K562 (cell line): ENCODE data around the gene NPAS1. TPM values are rescaled to one million over a fixed set of nuclear protein-coding genes. Genes with fewer than 3 reads are reported as not detected.

Source experiments
- GABPA ChIP-seq: fragments of 200-800 bp; sonication (Bioruptor generic); conservative IDR thresholded peaks from 2 replicates; pipeline ENCODE4 v1.6.1; 2016; ENCODE audit warnings: low read depth, missing genetic modification characterization, missing compliant biosample characterization
- HDAC2 ChIP-seq: fragments of 450-650 bp; IDR thresholded peaks from 2 replicates; pipeline ENCODE4 v1.6.1; 2016; ENCODE audit warnings: mild to moderate bottlenecking
- ID3 ChIP-seq, 2 experiments: fragments of 250-450 bp in 1 of 2; fragments of 450-650 bp in 1 of 2; sonication (Bioruptor Pico) in 1 of 2; IDR thresholded peaks; 2 replicates each; pipeline versions ENCODE4 v1.6.1 to v1.8.0; 2016 to 2021; ENCODE audit warnings: mild to moderate bottlenecking in 2 of 2, moderate library complexity in 2 of 2, missing compliant biosample characterization in 1 of 2, missing genetic modification characterization in 1 of 2
- MYNN ChIP-seq, 2 experiments: sonication (generic); formaldehyde crosslinking in 1 of 2; IDR thresholded peaks; 2 replicates each; pipeline versions ENCODE4 v1.5.0 to v1.6.1; 2016 to 2020; ENCODE audit warnings: antibody characterized with exemption in 1 of 2, missing genetic modification reagents in 1 of 2
- NONO ChIP-seq, 2 experiments: fragments of 200-400 bp in 1 of 2; fragments of 450-650 bp in 1 of 2; formaldehyde crosslinking in 1 of 2; IDR thresholded peaks; 2 replicates each; pipeline ENCODE4 v1.6.1; 2017; ENCODE audit warnings: low read depth in 2 of 2, mild to moderate bottlenecking in 2 of 2, moderate library complexity in 2 of 2, low read length in 1 of 2
- REST ChIP-seq, 2 experiments: fragments of 450-650 bp; formaldehyde crosslinking in 1 of 2; IDR thresholded peaks; 2 replicates each; pipeline versions ENCODE4 v1.4.0 to v1.6.1; 2014 to 2020; ENCODE audit warnings: mild to moderate bottlenecking in 2 of 2, borderline replicate concordance in 1 of 2, low read depth in 1 of 2
- STAG1 ChIP-seq: sonication (generic); formaldehyde crosslinking; IDR thresholded peaks from 2 replicates; pipeline ENCODE4 v1.5.0; 2020; ENCODE audit warnings: missing genetic modification reagents, borderline replicate concordance
- TEAD2 ChIP-seq: fragments of 450-650 bp; IDR thresholded peaks from 2 replicates; pipeline ENCODE4 v1.6.1; 2016; ENCODE audit warnings: missing genetic modification characterization, control low read depth, missing compliant biosample characterization
- UBTF ChIP-seq, 2 experiments: IDR thresholded peaks; 2 replicates each; pipeline ENCODE4 v1.6.1; 2012; ENCODE audit warnings: improper control_type of control experiment in 2 of 2, low read depth in 2 of 2, low read length in 2 of 2, borderline replicate concordance in 1 of 2
- ZFP91 ChIP-seq: sonication (generic); formaldehyde crosslinking; IDR thresholded peaks from 2 replicates; pipeline ENCODE4 v1.8.0; 2022; ENCODE audit warnings: mild to moderate bottlenecking, missing genetic modification reagents
- ZNF316 ChIP-seq: fragments of 450-650 bp; IDR thresholded peaks from 2 replicates; pipeline ENCODE4 v1.6.1; 2016
- ZSCAN29 ChIP-seq: fragments of 450-650 bp; IDR thresholded peaks from 2 replicates; pipeline ENCODE4 v1.6.1; 2017
- polyA plus RNA-seq, 8 experiments: library from polyadenylated mRNA; depleted of rRNA in 4 of 8; stranded (reverse) in 5 of 8; unstranded in 3 of 8; fragments of >200 nt; fragmentation: Nextera tagmentation in 2 of 8; fragmentation: Illumina TruSeq in 1 of 8; extraction: Ambion mirVana in 2 of 8; extraction: Trizol in 1 of 8; gene quantifications; 2 replicates each; pipeline versions ENCODE4 v1.2.1 to v1.2.3, GENCODE V29; 2011 to 2014; ENCODE audit warnings: inconsistent platforms in 1 of 8, missing spikeins in 1 of 8
- total RNA-seq, 7 experiments: library from RNA; depleted of rRNA in 6 of 7; stranded (reverse); fragments of >200 nt in 6 of 7; fragmentation: Illumina TruSeq in 2 of 7; extraction: Trizol in 2 of 7; gene quantifications; 2 replicates each; pipeline versions ENCODE4 v1.2.1 to v1.2.3, GENCODE V29; 2011 to 2021; ENCODE audit warnings: low replicate concordance in 1 of 7

NPAS1 gene
- total and polyA plus RNA-seq, 9 of the 15 experiments (the other 6 are each of a cell fraction or from before 2014, with no cell fraction given): 0.58 to 5.3 (median 2.0) TPM; not detected in 2

- 0 out of 2 replicates have a peak, but pooled peaks have one; percentile 38 for TF ChIP-seq TEAD2
- TF ChIP-seq MYNN (IDR thresholded peaks at IDR 0.05): 0 out of 2 replicates have a peak, but pooled peaks have one; percentile 35
- TF ChIP-seq MYNN (CRISPR knock-in tag; IDR thresholded peaks at IDR 0.05): no peak
- 0 out of 2 replicates have a peak, but pooled peaks have one; percentile 31 for TF ChIP-seq GABPA
- peak; percentile 100 for TF ChIP-seq ZNF316
- TF ChIP-seq ZFP91 (CRISPR knock-in tag): no peak
- TF ChIP-seq REST (IDR thresholded peaks at IDR 0.05; ENCODE audit: borderline replicate concordance): peak; percentile 91
- TF ChIP-seq REST (CRISPR knock-in tag; IDR thresholded peaks at IDR 0.05; ENCODE audit: low read depth): peak; percentile 48; the same call in 1 of the 2 replicates
- TF ChIP-seq NONO (IDR thresholded peaks at IDR 0.05; ENCODE audit: low read depth in 2 of 2, low read length in 1 of 2): 0 out of 4 replicates have a peak, but pooled peaks of 1 of the 2 experiments have one; percentile 57
- no peak for TF ChIP-seq ID3 (CRISPR knock-in tag; IDR thresholded peaks at IDR 0.05)
- TF ChIP-seq ID3 (tag; IDR thresholded peaks at IDR 0.05): peak; percentile 56
- 0 out of 2 replicates have a peak, but pooled peaks have one; percentile 28 for TF ChIP-seq HDAC2
- peak; percentile 65; the same call in 1 of the 2 replicates for TF ChIP-seq STAG1 (CRISPR knock-in tag)
- TF ChIP-seq UBTF (IDR thresholded peaks at IDR 0.05; ENCODE audit: borderline replicate concordance in 1 of 2, low read depth in 2 of 2, low read length in 2 of 2): peak in 1 of 2 experiments; percentile 11; a peak in 1 of 4 replicates
- TF ChIP-seq ZSCAN29: peak; percentile 79; the same call in 1 of the 2 replicates
Measured at GRCh38 chr19:46990991-46991676, 28.5 kb upstream of the NPAS1 start (continued).
